Measurements from ENCODE around the gene BACH2.

BACH2 gene

DNA sequence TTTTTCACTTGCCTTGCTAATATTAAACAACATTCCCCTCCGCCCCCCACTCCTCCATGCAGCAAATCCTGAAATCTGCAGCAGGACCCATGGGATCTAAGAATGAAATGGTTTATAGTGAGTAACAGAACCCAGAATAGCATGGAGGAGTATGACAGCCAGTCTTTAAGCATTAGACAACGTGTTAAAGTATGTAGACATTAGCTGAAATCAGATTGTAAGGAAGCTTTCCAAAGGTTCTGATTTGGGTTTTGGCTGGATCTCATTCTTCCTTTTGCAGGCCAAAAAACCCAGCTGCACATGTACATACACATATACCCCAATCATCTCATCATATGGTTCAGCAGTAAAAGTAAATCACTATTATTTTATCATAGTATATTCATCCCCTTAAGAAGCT, 275.9 kb downstream of the BACH2 start:
- no peak for DNase-seq

DNA sequence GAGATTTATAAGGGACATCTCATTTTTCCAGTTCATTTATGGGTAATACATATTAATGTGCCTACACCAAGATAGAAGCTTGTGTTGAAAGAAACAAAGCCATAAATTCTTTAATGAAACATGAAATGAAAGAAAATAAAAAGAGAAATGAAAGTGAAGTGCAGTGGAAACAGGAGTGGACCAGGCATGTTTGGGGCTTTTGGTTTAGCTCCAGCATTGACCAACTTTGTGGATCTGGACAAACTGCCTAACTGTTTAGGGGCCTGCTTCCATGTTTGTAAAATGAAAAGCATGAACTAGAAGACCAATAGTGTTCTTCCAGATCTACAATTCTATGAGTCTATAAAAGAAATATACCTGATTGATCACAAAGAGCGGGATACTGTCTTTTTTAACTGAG, 277.4 kb downstream of the BACH2 start:
- no peak for DNase-seq

DNA sequence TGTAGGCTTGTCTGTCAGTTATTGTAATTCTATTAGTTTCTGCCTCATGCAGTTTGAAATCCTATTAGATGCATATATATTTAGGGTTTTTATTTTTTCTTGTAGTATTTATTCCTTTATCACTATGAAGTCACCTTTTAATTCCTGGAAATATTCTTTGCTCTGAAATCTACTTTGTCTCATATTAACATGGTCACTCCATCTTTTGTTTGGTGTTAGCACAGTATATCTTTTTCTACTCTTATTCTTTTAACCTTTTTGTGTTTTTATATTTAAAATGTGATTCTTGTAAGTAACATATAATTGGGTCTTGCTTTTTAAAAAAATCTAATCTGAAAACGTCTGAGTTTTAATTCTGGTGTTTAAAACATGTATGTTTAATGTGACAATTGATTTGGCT, 280.8 kb downstream of the BACH2 start:
- no peak for DNase-seq

GRCh38 chr6:90008908-90009501, 287.6 kb downstream of the BACH2 start:
- DNase-seq: no peak

GRCh38 chr6:90008189-90008907, 288.3 kb downstream of the BACH2 start:
- no peak for DNase-seq

DNA sequence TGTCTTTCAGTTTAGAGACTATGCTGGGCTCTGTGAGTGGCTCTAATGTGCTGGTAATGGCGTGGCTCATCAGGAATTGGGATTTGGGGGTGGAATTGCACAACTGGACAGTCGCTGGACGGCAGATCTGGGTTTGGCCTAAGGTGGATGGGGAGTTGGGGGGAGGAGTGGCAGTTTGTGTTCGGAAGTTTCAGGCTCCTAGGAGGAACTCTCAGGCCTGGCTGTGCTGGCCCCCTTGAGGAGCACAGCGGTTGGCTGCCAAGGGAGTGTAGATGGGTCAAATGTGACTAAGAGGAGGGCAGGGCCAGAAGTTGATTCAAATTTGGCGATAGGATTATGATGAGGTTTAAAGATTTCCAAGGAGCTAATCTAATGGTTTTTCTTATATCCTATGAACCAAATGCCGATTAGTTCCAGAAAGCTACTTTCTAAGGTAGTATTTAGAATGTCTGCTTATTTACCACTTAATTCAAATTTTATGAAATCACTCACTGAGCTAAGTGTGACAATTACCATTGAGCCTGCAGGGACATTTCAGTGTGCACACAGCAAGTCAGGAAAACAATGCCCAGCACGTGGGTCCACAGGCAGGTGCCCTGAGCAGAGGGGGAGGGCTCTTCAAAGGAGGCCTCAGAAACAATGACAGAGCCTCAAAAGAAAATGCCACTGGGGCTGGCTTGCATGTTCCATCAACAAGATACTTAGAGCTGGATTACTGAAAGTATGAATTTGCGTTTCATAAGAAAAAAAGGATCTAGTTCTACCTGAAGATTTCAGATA, 291.4 kb downstream of the BACH2 start:
- no peak for DNase-seq

GRCh38 chr6:90004511-90004910, 292.1 kb downstream of the BACH2 start:
- no peak for DNase-seq

DNA sequence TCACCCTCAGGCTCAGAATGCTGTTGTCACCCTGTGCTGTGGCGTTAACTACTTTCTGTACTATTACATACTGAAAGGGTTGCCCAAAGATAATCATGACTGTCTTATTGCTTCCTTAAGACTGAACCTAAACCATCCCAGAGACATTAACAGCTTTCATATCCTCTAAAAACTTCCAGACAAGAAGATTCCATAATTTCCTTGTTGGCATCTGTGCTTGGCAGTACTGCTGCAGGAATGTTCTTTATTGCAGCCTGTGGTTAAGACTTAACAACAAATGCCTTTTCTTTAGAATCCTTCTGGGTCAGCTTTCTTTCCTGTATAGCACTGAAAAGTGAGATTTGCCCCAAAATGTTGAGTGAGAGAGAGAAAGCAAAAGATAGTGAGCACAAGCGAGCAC, 292.7 kb downstream of the BACH2 start:
- DNase-seq: no peak

DNA sequence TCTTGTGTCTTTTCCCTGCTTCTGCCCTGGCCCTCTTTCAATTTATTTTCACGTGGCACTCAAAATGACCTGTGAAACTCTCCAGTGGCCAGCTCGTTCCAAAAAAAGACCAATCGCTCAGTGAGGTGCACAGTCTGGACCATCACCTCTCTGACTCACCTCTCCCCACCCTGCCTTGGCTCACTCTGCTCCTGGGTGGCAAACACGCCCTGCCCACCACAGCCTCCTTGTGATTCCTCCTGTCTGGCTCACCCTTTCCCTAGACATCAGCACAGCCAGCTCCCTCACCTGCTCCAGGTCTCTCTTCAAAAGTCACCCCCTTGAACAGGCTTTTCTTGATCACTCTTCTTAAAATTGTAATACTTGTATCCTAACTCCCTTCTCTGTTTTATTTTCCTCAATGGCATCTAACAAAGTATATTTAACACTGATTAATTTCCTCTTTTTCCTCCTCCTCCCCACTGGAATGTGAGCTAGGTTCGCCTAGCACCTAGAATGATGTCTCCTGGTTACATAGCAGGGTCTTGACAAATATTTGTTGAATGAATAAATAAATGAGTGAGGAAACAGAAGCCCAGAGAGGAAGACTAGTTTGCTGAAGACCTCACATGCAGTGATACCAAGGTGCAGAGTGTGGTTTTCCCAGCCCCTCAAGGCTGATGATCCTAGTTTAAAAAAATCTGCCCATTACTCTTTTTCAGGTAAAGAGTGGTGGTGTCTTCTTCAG, 293.4 kb downstream of the BACH2 start:
- no peak for DNase-seq

DNA sequence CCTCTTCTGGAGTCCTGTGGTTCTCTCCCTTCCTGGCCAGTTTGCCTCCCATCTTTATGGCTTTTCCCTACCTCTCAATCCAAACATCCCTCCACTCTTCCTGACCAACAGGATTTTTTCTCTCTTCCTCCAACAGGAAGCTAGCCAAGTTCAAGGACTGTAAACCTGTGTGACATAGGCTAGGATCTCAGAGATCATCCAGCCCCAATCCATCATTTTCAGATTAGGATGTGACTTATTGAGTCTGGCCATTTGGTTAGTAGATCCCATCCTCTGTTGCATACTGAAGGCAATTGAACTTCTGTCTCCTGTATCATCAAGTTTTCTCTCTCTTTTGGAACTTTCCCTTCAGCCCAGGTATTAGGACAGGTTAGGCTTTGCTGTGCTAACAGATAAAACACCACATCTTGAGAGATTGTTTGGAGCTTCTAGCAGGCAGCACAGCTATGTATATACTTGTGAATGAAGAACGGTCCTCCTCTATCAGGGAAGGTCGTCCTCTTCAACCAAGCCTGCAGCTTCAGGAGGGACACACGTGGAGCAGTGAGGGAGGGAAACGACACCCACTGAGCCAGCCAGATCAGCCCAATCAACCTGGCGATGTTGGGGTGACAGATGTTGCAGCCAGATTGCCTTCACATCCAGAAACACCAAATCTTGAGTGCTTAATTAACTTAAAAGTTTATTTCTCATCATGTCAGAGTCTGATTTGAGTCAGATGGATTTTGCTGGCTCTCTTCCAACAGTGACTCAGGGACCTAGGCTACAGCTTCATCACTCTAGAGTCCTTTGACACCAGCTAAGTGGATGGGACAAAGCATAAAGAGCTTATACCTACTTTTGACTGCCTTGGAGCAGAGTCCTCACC, 295.5 kb downstream of the BACH2 start:
- DNase-seq: no peak

GRCh38 chr6:89999945-90000825, 296.5 kb downstream of the BACH2 start:
- no peak for DNase-seq

- DNase-seq: no peak
Measured at GRCh38 chr6:89999154-89999553, 297.5 kb downstream of the BACH2 start.

DNA sequence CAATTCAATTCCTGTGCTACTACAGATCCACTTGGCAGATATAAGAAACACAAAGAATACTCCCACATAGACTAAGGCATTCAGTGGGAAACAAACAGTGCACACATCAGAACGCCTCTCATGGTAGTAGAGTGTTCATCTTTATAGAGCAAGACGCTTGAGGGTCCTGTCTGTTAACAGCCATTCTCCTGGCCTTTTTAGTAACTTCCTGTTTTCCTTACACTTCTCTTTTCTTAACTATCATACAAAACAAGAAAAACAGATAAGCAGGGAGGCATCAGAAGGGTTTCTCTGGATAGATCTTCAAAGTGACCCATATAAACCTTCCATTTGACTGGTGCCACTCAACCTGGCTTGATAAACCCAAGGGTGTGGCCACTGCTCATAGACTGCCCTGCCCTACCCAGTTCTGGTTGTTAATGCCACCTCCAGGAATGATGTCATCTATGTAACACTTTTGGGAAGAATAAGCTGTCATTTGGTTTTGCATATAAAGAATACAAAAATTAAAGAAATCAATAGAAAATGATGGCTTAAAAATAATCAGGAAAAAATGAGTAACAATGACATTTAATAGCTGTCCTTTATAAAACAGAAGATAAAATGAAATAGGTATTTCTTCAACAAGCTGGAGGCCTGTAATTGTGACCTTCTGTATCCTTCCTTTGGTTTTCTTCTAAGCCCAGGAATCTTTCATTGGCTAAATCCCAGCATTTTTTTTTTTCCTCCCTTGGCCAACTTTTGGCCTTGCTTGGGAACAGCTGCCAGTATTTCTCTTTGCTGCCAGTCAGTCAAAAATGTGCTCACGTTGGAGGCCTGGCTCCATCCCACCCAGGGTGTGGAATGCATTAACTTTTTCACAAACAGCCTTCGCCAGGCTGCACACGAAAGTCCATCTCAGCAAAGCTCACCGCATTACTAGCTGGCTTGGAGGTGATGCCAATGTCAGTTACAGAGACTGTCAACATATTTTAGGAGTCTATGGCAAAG, 298.9 kb downstream of the BACH2 start:
- no peak for DNase-seq

GRCh38 chr6:89993411-89993810, 303.2 kb downstream of the BACH2 start:
- no peak for DNase-seq

DNA sequence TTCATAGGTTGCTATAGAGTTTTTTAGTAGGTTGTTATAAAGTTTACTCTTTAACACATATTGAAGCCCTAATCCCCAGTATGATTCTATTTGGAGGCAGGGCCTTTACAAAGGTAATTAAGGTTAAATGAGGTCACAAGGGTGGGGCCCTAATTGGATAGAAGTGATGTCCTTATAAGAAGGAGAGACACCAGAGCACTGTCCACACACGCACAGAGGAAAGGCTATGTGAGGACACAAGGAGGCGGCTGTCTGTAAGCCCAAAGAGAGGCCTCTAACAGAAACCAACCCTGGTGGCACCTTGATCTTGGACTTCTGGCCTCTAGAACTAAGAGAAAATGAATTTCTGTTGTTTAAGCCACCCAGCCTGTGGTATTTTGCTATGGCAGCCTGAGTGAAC, 303.8 kb downstream of the BACH2 start:
- no peak for DNase-seq

DNA sequence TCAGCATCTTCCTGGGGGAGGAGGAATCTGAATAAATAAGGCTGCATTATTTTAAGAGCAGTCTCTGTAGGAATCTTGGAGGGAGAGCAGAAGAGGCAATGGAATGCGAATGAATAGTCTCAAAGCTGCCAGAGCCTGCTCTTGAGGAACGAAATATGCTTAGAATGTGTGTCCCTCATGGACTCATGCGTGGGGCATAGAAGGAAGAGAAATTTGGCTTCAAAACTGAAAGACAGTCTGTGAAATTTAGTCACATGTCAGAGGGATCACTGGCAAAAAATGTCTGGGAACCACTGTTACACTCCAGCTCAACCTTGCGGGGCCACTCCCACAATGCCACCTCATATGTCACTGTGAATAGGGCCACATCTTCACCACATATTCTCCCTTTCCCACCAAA, 306.9 kb downstream of the BACH2 start:
- no peak for DNase-seq

- no peak for DNase-seq
Measured at GRCh38 chr6:89987830-89988229, 308.8 kb downstream of the BACH2 start.

- no peak for DNase-seq
Measured at GRCh38 chr6:89987140-89987539, 309.5 kb downstream of the BACH2 start.

DNA sequence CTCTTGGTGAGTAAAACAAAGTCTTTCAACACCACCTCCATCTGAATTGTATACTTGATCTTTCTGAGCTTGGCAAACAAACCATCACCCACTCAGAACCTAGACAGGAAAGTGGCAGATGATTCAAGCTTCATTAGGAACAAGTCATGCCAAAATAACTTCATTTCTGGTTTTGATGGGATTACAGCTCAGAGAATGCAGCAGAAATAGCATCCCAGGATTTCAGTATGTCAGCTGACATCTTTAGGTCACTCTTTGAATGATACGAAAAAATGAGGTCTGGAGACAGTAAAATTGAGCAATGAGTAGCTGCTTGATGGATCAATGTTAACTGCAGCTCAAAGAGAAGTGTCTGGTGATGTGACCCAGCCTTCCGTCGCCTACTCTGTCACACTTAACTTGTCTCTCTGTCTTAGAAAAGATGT, 310.0 kb downstream of the BACH2 start:
- no peak for DNase-seq

Data from cerebellar nuclear complex (tissue), 1 donor.